Thyroid gland (tissue), 4 donors: ENCODE results near the gene TRAF3IP1.

ENCODE experiments used
- CTCF ChIP-seq, 6 experiments: fragments of 200-600 bp in 3 of 6; fragments of 450-650 bp in 3 of 6; sonication (generic) in 3 of 6; IDR thresholded peaks; one replicate each; pipeline ENCODE4 v1.5.1; 2016 to 2019; ENCODE audit warnings: antibody characterized with exemption in 6 of 6, mild to moderate bottlenecking in 2 of 6, inconsistent platforms in 1 of 6, moderate library complexity in 1 of 6
- POLR2A ChIP-seq, 2 donors: fragments of 450-650 bp; IDR thresholded peaks; one replicate each; pipeline ENCODE4 v1.6.1; 2017; ENCODE audit warnings: antibody characterized with exemption in 2 of 2, mild to moderate bottlenecking in 2 of 2, moderate library complexity in 1 of 2

- TF ChIP-seq CTCF (IDR thresholded peaks at IDR 0.05) (no peak), POLR2A (IDR thresholded peaks at IDR 0.05) (no peak)
These were observed 103.4 kb downstream of the TRAF3IP1 start for GRCh38 chr2:238423561-238424312.
